H1 (cell line): ENCODE measurements around the gene SH2D4B. TPM values are rescaled to one million over a fixed set of nuclear protein-coding genes. Genes with fewer than 3 reads are reported as not detected.

Experiments used
- CTCF ChIA-PET: fragments of 300-600 bp; sonication (Branson Sonifier 250); formaldehyde crosslinking; loops from one replicate; lab custom pipeline; 2021; ENCODE audit not compliant: partially characterized antibody; lab: Charles Lee
- POLR2A ChIA-PET: fragments of 300-600 bp; sonication (Branson Sonifier 250); formaldehyde crosslinking; loops from one replicate; lab custom pipeline; 2021; ENCODE audit warnings: inconsistent platforms; ENCODE audit not compliant: partially characterized antibody; lab: Charles Lee
- DNase-seq, 2 experiments: peaks; one replicate each; pipeline versions ENCODE4 v3.0.0 to v3.0.0-alpha.2; 2010 to 2022; ENCODE audit warnings: low spot score in 2 of 2, low read depth in 1 of 2, mixed read lengths in 1 of 2
- FAIRE-seq: peaks from 2 replicates; lab custom pipeline; 2011; peaks lifted over from hg19 to GRCh38; lab: Jason Lieb, UNC
- H2AFZ ChIP-seq: 2 replicates; pipeline ENCODE4 v1.8.1; 2012; ENCODE audit warnings: low read length, inconsistent platforms
- H2AK5ac ChIP-seq: 2 replicates; pipeline ENCODE4 v1.6.1; 2013; ENCODE audit warnings: low read depth, low read length
- H2BK120ac ChIP-seq: replicated peaks from 2 replicates; pipeline ENCODE3; 2013; ENCODE audit warnings: low read depth, low read length, inconsistent platforms
- H2BK12ac ChIP-seq: 2 replicates; pipeline ENCODE4 v1.6.1; 2013; ENCODE audit warnings: low read depth, low read length
- H2BK15ac ChIP-seq: 2 replicates; pipeline ENCODE4 v1.6.1; 2013; ENCODE audit warnings: low read length
- H2BK20ac ChIP-seq: 2 replicates; pipeline ENCODE4 v1.6.1; 2013; ENCODE audit warnings: low read length
- H2BK5ac ChIP-seq: 2 replicates; pipeline ENCODE4 v1.6.1; 2013; ENCODE audit warnings: low read depth, low read length
- H3K14ac ChIP-seq: 2 replicates; pipeline ENCODE4 v1.6.1; 2013; ENCODE audit warnings: inconsistent platforms; ENCODE audit not compliant: insufficient read length
- H3K18ac ChIP-seq: 2 replicates; pipeline ENCODE4 v1.6.1; 2013; ENCODE audit warnings: low read length; ENCODE audit errors: extremely low read depth
- H3K23ac ChIP-seq: 2 replicates; pipeline ENCODE4 v1.6.1; 2013; ENCODE audit warnings: inconsistent platforms; ENCODE audit not compliant: insufficient read length
- H3K23me2 ChIP-seq: 2 replicates; pipeline ENCODE4 v1.6.1; 2013; ENCODE audit warnings: low read depth, low read length
- H3K27ac ChIP-seq: 2 replicates; pipeline ENCODE4 v1.6.1; 2011; ENCODE audit warnings: low read depth, low read length, inconsistent platforms
- H3K27me3 ChIP-seq, 4 experiments: replicated peaks in 1 of 4; 1 replicate in 1 of 4; 2 replicates in 3 of 4; pipeline versions ENCODE4 v1.6.1 to v1.8.1; 2011 to 2013; ENCODE audit warnings: low read length in 3 of 4, mild to moderate bottlenecking in 3 of 4, inconsistent platforms in 2 of 4, mixed read lengths in 2 of 4, moderate library complexity in 1 of 4; ENCODE audit not compliant: control insufficient read depth in 3 of 4, insufficient read depth in 3 of 4; ENCODE audit errors: extremely low read depth in 1 of 4
- H3K36me3 ChIP-seq, 4 experiments: 2 replicates each; pipeline versions ENCODE4 v1.6.1 to v1.8.1; 2011 to 2013; ENCODE audit warnings: mild to moderate bottlenecking in 4 of 4, low read length in 3 of 4, moderate library complexity in 2 of 4, control low read depth in 1 of 4, inconsistent platforms in 1 of 4; ENCODE audit not compliant: insufficient read depth in 4 of 4, control insufficient read depth in 2 of 4
- H3K4ac ChIP-seq: replicated peaks from 2 replicates; pipeline ENCODE3; 2013; ENCODE audit warnings: low read length, low read depth, mixed read lengths, inconsistent platforms; ENCODE audit not compliant: insufficient read length
- H3K4me1 ChIP-seq, 4 experiments: replicated peaks in 1 of 4; 1 replicate in 1 of 4; 2 replicates in 3 of 4; pipeline versions ENCODE4 v1.6.1 to v1.8.1; 2011 to 2013; ENCODE audit warnings: low read length in 3 of 4, inconsistent platforms in 2 of 4, mixed read lengths in 1 of 4; ENCODE audit not compliant: insufficient read depth in 4 of 4, control insufficient read depth in 3 of 4
- H3K4me2 ChIP-seq, 2 experiments: 2 replicates each; pipeline versions ENCODE4 v1.6.1 to v1.8.1; 2011 to 2013; ENCODE audit warnings: low read depth in 2 of 2, low read length in 2 of 2, control low read depth in 1 of 2, inconsistent platforms in 1 of 2, mild to moderate bottlenecking in 1 of 2; ENCODE audit not compliant: insufficient read depth in 1 of 2
- H3K4me3 ChIP-seq, 4 experiments: fragments of 200-600, 300-600 bp in 1 of 4; sonication (generic), shearing (Covaris generic), sonication (Bioruptor Twin) in 1 of 4; 2 replicates each; pipeline versions ENCODE4 v1.5.1 to v1.8.1; 2011 to 2016; ENCODE audit warnings: low read length in 4 of 4, low read depth in 3 of 4, control low read depth in 2 of 4, inconsistent platforms in 2 of 4, mild to moderate bottlenecking in 2 of 4, mixed read lengths in 1 of 4, moderate library complexity in 1 of 4; ENCODE audit not compliant: insufficient read depth in 2 of 4; ENCODE audit errors: extremely low read depth in 1 of 4
- H3K56ac ChIP-seq: replicated peaks from 2 replicates; pipeline ENCODE3; 2013; ENCODE audit warnings: low read depth, mild to moderate bottlenecking, mixed read lengths, low read length, inconsistent platforms; ENCODE audit not compliant: insufficient read length
- H3K79me1 ChIP-seq: 2 replicates; pipeline ENCODE4 v1.6.1; 2013; ENCODE audit warnings: low read depth, low read length, control low read depth
- H3K79me2 ChIP-seq, 2 experiments: 2 replicates each; pipeline versions ENCODE4 v1.6.1 to v1.8.1; 2012 to 2013; ENCODE audit warnings: low read length in 2 of 2, mild to moderate bottlenecking in 2 of 2, inconsistent platforms in 1 of 2; ENCODE audit not compliant: insufficient read depth in 2 of 2, control insufficient read depth in 1 of 2
- H3K9ac ChIP-seq, 4 experiments: replicated peaks in 1 of 4; 1 replicate in 1 of 4; 2 replicates in 3 of 4; pipeline versions ENCODE4 v1.6.1 to v1.8.1; 2011 to 2013; ENCODE audit warnings: low read depth in 3 of 4, low read length in 3 of 4, control low read depth in 2 of 4, mild to moderate bottlenecking in 2 of 4, moderate library complexity in 2 of 4, inconsistent platforms in 1 of 4; ENCODE audit errors: extremely low read depth in 1 of 4
- H3K9me3 ChIP-seq, 2 experiments: 2 replicates each; pipeline versions ENCODE4 v1.6.1 to v1.8.1; 2012 to 2013; ENCODE audit warnings: mild to moderate bottlenecking in 2 of 2, moderate library complexity in 2 of 2, control low read depth in 1 of 2, inconsistent platforms in 1 of 2, low read depth in 1 of 2, low read length in 1 of 2, mixed read lengths in 1 of 2; ENCODE audit not compliant: insufficient read depth in 2 of 2
- H4K20me1 ChIP-seq, 2 experiments: replicated peaks in 1 of 2; 2 replicates each; pipeline versions ENCODE3 to v1.8.1; 2011 to 2013; ENCODE audit warnings: inconsistent platforms in 2 of 2, low read length in 2 of 2, mild to moderate bottlenecking in 1 of 2; ENCODE audit not compliant: insufficient read depth in 2 of 2, control insufficient read depth in 1 of 2
- H4K5ac ChIP-seq: 2 replicates; pipeline ENCODE4 v1.6.1; 2013; ENCODE audit warnings: low read length, low read depth, mixed read lengths, inconsistent platforms; ENCODE audit not compliant: insufficient read length
- H4K8ac ChIP-seq: 2 replicates; pipeline ENCODE4 v1.8.0; 2013; ENCODE audit warnings: mild to moderate bottlenecking, moderate library complexity, low read length, inconsistent platforms; ENCODE audit not compliant: insufficient read depth; ENCODE audit errors: extremely low read depth
- H4K91ac ChIP-seq: replicated peaks from 2 replicates; pipeline ENCODE3; 2013; ENCODE audit warnings: low read length, mixed read lengths, inconsistent platforms; ENCODE audit not compliant: insufficient read length
- ZNF274 ChIP-seq: IDR thresholded peaks from 2 replicates; pipeline ENCODE4 v1.7.0; 2012; ENCODE audit warnings: low read length, borderline replicate concordance; ENCODE audit errors: extremely low read depth
- polyA plus RNA-seq, 7 experiments: library from polyadenylated mRNA; depleted of rRNA in 3 of 7; stranded (reverse) in 5 of 7; unstranded in 2 of 7; fragments of >200 nt in 5 of 7; fragments of 200-250 nt in 2 of 7; gene quantifications; 1 replicate in 5 of 7; 2 replicates in 1 of 7; 4 replicates in 1 of 7; pipeline versions ENCODE4 v1.2.1 to v1.2.3, GENCODE V29; 2011 to 2013; ENCODE audit warnings: missing spikeins in 2 of 7, mixed read lengths in 2 of 7
- total RNA-seq: library from RNA; stranded (reverse); fragmentation: NEBNext Ultra II Directional; extraction: Animal tissue kit (Norgen Biotek cat#: 25700); gene quantifications from 2 replicates; pipeline ENCODE4 v1.2.1, GENCODE V29; 2021

The SH2D4B gene
- total and polyA plus RNA-seq, 2 of the 8 experiments (the other 6 are each of a cell fraction or from before 2014, with no cell fraction given) = 0.06 to 0.13 TPM

DNA sequence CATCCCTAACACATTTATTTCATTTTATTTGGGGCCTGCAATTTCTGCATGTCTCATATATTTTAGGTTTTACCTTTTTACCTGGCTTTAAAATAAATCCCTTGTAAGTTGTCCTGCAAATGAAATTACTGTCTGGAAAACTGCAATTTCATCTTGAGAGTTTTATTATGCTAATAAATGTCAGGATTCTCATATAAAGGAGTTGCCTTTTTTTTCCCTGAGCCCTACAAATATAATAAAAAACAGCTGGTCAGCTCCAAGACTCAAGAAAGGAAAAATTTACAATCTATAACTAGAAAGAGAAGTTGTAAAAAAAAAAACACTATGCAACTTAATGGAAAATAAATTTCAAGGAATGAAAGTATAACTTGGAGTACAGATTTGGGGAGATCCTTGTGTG lies 108.7 kb downstream of the SH2D4B start:
- Histone ChIP-seq H2BK12ac (no peak overlapping the region), H4K5ac (no peak overlapping the region), H3K4me3 (no peak overlapping the region), H3K79me2 (no peaks in the 10 kb centered on the region), H2AFZ (no peak overlapping the region), H2AK5ac (no peak overlapping the region), H3K4me1 (no peaks in the 10 kb centered on the region), H2BK15ac (no peak overlapping the region), H3K23ac (no peak overlapping the region), H4K8ac (no peak overlapping the region), H2BK120ac (no peak overlapping the region), H3K9me3 (no peaks in the 10 kb centered on the region), H3K18ac (no peak overlapping the region), H4K20me1 (no peaks in the 10 kb centered on the region), H3K23me2 (no peaks in the 10 kb centered on the region; the same call in 1 of the 2 replicates), H3K27ac (no peak overlapping the region), H3K79me1 (no peaks in the 10 kb centered on the region), H3K36me3 (no peaks in the 10 kb centered on the region), H3K4me2 (no peak overlapping the region), H3K56ac (no peak overlapping the region), H3K14ac (no peak overlapping the region), H2BK5ac (no peak overlapping the region), H3K4ac (no peak overlapping the region), H4K91ac (no peak overlapping the region), H2BK20ac (no peak overlapping the region), H3K9ac (no peak overlapping the region), H3K27me3 (no peaks in the 10 kb centered on the region)
- CTCF ChIA-PET = interaction anchor here (9.7 kb wide), 1 partner anchor 16 kb away, joined by 88 read pairs; no protein-coding TSS in a partner anchor
- POLR2A ChIA-PET = no interaction called here
- FAIRE-seq = no peak
- no peak for DNase-seq
- TF ChIP-seq ZNF274 = no peak
